IPS-15b (cell line): ENCODE measurements around the gene PSKH1.

Experiments used
- H3K27me3 ChIP-seq: one replicate; pipeline ENCODE4 v1.6.1; 2013; ENCODE audit warnings: low read length; ENCODE audit not compliant: control insufficient read depth, insufficient read depth
- H3K36me3 ChIP-seq: one replicate; pipeline ENCODE4 v1.6.1; 2013; ENCODE audit warnings: low read length; ENCODE audit not compliant: control insufficient read depth, insufficient read depth
- H3K4me1 ChIP-seq: one replicate; pipeline ENCODE4 v1.6.1; 2013; ENCODE audit warnings: mild to moderate bottlenecking, low read length; ENCODE audit not compliant: control insufficient read depth, insufficient read depth
- H3K4me3 ChIP-seq: one replicate; pipeline ENCODE4 v1.5.1; 2013; ENCODE audit warnings: low read depth, low read length
- H3K9ac ChIP-seq: one replicate; pipeline ENCODE4 v1.6.1; 2013; ENCODE audit warnings: low read depth, mild to moderate bottlenecking, low read length
- H3K9me3 ChIP-seq: one replicate; pipeline ENCODE4 v1.6.1; 2013; ENCODE audit warnings: mild to moderate bottlenecking, low read length; ENCODE audit not compliant: control insufficient read depth, insufficient read depth

PSKH1 gene

DNA sequence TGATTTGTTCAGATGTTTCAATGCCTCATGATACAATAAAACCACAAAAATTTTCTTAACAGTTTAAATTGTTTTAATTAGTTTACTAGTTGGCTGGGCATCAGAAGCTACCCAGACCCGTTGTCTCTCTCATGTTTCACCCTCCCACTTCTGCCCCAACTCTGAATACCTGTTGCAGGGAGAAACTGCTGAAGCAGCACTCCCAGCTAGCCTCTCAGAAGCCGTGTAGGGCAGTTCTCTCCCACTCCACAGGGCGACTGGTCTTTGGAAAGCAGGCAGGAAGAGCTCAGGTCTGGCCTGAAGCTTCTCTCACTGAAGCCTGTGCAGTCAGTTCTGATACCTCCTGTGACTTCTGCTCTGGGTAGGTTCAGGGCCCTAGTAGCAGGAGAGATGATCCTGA, 21.8 kb upstream of the PSKH1 start:
- Histone ChIP-seq H3K9ac (no peak overlapping the region), H3K36me3 (peaks cover 38% of the 10 kb centered on the region), H3K4me3 (no peak overlapping the region), H3K27me3 (no peaks in the 10 kb centered on the region), H3K4me1 (peaks cover 5% of the 10 kb centered on the region), H3K9me3 (no peaks in the 10 kb centered on the region)

DNA sequence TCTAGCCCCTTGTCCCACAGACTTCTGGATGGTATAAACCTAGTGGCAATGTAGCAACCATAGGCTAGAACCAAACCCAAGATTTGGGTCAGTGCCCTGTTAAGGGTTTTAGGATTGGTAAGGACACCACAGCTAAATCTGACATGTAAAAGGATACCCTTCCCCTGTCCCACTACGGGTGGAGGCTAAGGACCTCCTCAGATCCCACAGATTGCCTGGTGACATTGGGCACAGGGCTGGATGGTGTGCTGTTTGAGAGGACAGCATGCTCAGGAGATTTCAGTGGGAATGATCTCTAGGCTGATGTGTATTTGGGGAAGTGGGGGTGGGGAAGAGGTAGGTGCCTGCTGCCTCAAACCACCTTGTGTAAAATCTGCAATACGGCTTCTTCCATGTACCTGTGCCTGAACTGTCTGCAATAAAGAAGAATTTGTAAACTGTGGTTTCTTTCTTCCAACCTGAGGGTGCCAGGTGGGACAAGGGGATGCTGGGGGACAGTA, 20.9 kb upstream of the PSKH1 start:
- Histone ChIP-seq H3K4me1 (peaks cover 5% of the 10 kb centered on the region), H3K9ac (no peak overlapping the region), H3K4me3 (peak overlapping the region; percentile 82), H3K9me3 (no peaks in the 10 kb centered on the region), H3K36me3 (peaks cover 41% of the 10 kb centered on the region), H3K27me3 (no peaks in the 10 kb centered on the region)

DNA sequence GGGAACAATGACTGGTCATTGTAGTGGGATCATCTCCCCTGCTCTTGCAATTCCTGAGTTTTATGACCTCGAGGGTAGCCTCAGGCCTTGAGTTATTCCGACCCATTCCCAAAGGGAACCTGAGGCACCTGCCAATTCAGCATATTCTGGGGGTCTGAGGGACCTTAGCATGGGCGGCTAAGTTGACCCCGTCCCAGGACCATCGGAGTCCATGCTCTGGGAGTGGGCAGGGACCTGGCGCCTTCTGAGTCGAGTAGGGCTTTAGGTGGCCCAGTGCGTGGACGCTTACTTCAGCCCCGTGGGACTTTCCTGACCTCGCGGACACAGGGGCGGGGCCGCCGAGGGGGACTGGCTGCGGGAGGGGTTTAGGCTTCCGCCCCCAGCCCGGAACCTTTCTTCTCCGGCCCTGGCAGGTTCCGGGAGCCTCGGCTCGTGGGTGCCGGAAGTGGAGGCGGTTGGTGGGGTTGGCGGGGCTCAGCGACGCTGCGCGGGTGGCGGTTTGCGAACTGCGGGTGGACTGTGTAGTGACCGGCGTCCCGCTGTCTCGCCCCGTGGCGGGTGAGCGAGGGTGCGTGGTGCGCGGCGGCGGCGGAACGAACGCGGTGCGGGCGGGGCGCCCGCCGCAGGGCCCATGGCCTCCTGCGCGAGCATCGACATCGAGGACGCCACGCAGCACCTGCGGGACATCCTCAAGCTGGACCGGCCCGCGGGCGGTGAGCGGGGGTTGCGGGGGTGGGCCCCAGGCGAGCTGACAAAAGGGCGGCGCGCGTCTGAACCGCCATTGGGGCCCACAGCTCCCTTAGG, 20.2 kb upstream of the PSKH1 start, which contains the start of gene EDC4:
TSS of gene EDC4 (plus strand) at position 422 of the 804 bp plus-strand sequence. CDS start at position 632, 210 bp downstream.
- peak within 1 kb of the TSS; percentile 90 for H3K9ac ChIP-seq
- no peaks in the 10 kb centered on the region for H3K27me3 ChIP-seq
- H3K36me3 ChIP-seq = peaks cover 41% of the 10 kb centered on the region
- H3K4me3 ChIP-seq = peak within 1 kb of the TSS; percentile 82
- no peaks in the 10 kb centered on the region for H3K9me3 ChIP-seq
- peaks cover 5% of the 10 kb centered on the region for H3K4me1 ChIP-seq

DNA sequence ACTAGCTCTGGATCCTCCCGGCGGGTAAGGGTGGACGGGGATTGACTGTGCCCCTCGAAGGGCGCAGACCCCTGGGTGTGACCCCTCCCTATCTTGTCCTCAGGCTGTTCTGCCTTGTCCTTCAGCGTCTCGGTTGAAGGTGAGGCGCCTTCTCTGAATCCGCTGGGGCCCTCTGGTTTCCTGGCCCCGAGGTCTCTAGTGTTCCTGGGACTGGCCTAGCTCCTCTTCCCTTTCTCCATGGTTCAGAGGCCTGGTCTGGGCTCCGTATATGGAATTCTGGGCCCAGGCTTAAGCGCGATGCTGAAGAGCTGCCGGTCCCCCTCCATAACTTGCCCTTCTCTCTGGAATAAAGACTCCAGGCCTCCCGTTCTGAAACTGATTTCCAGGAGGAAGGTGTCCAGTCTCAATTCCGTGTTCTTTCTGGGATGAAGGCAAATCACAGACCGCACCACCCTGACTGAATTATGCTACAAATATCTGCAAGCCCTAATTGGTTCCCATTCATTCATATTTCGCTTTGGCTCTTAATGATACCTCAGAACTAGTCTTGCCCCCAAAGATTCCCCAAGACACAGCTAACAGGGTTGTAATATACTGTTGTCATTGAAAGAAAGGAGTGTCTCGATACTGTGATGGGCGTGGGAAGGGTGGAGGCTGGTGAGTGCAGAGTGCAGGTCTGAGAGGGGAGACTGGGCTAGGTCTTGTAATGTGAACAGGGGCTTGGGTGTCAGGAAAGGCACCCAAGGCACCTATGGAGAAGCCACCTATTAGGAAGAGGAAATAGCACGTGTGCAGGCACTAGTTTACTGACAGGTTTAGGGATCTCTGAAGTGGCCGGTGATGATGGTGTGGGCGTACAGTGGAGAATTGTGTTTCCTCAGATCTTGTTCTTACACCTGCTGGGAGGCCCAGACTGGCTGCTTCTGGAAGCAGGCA, 19.4 kb upstream of the PSKH1 start:
- no peaks in the 10 kb centered on the region for H3K9me3 ChIP-seq

DNA sequence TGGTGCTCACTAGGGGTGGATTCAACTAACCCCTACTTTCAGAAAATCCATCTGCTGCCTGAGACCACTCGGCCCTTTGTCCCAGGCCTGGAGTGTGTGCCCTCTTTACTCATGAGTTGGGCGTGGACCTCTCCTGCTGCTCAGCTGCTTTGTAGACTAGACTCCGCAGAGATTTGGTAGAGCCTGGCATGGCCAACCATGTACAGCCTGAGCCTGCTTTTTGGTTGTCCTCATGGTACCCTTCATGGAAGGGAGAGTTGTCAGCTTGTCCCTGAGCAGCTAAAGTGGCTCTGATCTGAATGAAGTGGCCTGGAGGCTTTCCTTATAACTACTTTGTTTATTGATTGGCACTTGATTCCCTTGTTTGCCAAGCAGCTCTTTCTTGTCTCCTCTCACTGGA, 18.7 kb upstream of the PSKH1 start:
- Histone ChIP-seq H3K4me1 (peaks cover 5% of the 10 kb centered on the region), H3K9me3 (no peaks in the 10 kb centered on the region), H3K4me3 (peak overlapping the region; percentile 82), H3K36me3 (peaks cover 47% of the 10 kb centered on the region), H3K27me3 (no peaks in the 10 kb centered on the region), H3K9ac (peak overlapping the region; percentile 32)

More for the DNA sequence above, 19.4 kb upstream of the PSKH1 start:
- Histone ChIP-seq H3K27me3 (no peaks in the 10 kb centered on the region), H3K36me3 (peaks cover 42% of the 10 kb centered on the region), H3K4me1 (peaks cover 5% of the 10 kb centered on the region), H3K9ac (peak overlapping the region; percentile 90), H3K4me3 (peak overlapping the region; percentile 82)

DNA sequence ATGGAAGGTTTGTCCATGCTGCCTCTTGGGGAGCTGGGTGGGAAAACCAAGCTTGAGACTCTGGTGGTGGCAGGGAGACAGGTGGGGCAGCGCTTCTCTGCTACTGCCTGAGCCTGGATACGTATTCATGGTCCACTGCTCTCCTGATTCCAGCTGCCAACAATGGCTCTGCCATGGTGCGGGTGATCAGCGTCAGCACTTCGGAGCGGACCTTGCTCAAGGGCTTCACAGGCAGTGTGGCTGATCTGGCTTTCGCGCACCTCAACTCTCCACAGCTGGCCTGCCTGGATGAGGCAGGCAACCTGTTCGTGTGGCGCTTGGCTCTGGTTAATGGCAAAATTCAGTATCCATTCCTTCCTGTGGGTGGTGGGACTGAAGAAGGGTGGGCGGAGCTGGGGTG, 16.0 kb upstream of the PSKH1 start:
- Histone ChIP-seq H3K4me1 (peaks cover 5% of the 10 kb centered on the region), H3K36me3 (peaks cover 56% of the 10 kb centered on the region)

DNA sequence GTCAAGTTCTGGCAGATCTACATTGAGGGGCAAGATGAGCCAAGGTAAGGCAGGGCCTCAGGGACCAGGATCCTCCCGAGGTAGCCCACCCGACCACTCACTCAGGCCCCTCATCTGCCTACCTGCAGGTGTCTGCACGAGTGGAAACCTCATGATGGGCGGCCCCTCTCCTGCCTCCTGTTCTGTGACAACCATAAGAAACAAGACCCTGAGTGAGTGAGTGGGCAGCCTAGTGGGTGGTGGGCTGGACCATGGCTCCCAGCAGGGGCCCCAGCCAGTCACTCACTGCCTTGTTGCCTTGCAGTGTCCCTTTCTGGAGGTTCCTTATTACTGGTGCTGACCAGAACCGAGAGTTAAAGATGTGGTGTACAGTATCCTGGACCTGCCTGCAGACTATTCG, 14.8 kb upstream of the PSKH1 start:
- Histone ChIP-seq H3K27me3 (no peaks in the 10 kb centered on the region), H3K9ac (no peak overlapping the region), H3K9me3 (no peaks in the 10 kb centered on the region), H3K4me3 (no peak overlapping the region), H3K4me1 (peaks cover 5% of the 10 kb centered on the region), H3K36me3 (peaks cover 68% of the 10 kb centered on the region)

More for the DNA sequence above, 16.0 kb upstream of the PSKH1 start:
- H3K4me3 ChIP-seq = no peak overlapping the region
- H3K27me3 ChIP-seq = no peaks in the 10 kb centered on the region
- no peak overlapping the region for H3K9ac ChIP-seq
- no peaks in the 10 kb centered on the region for H3K9me3 ChIP-seq

DNA sequence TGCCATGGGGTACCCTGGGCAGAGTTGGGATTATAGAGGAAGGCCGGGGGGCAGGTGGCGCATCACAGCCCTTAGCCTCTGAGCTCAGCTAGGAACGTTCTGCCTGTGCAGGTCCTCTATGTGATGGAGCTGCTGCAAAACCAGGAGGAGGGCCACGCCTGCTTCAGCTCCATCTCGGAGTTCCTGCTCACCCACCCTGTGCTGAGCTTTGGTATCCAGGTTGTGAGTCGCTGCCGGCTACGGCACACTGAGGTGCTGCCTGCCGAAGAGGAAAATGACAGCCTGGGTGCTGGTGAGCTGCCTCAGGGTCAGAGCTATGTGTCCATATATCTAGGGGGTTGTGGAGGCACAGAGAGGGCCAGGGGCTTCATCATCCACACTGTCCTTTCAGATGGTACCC, 14.2 kb upstream of the PSKH1 start:
- Histone ChIP-seq H3K4me1 (peaks cover 4% of the 10 kb centered on the region), H3K36me3 (peaks cover 72% of the 10 kb centered on the region), H3K27me3 (no peaks in the 10 kb centered on the region), H3K9me3 (no peaks in the 10 kb centered on the region), H3K4me3 (no peak overlapping the region), H3K9ac (no peak overlapping the region)

DNA sequence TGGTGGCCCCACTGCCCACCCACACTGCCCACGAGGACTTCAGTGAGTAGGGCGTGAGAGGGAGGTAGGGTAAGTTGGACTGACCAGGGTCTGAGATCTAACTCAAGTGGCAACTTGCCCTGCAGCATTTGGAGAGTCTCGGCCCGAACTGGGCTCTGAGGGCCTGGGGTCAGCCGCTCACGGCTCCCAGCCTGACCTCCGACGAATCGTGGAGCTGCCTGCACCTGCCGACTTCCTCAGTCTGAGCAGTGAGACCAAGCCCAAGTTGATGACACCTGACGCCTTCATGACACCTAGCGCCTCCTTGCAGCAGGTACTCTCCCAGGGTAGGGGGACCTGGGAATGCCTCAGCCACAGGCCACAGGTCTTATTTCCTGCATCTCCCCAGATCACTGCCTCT, 13.6 kb upstream of the PSKH1 start:
- Histone ChIP-seq H3K9ac (no peak overlapping the region), H3K36me3 (peaks cover 72% of the 10 kb centered on the region)

DNA sequence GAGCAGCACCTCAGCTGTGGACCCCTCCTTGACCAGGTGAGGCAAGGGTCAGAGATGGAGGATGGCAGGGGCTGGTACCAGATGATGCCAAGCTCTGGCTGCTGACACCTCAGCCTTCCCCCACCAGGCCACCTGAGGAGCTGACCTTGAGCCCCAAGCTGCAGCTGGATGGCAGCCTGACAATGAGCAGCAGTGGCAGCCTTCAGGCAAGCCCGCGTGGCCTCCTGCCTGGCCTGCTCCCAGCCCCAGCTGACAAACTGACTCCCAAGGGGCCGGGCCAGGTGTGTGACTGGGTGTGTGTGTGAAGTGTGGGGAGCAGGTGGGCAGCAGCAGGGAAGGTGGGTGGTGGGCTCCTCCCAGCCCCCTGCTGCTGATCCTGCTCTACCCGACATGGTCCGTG, 13.1 kb upstream of the PSKH1 start:
- Histone ChIP-seq H3K9me3 (no peaks in the 10 kb centered on the region), H3K9ac (no peak overlapping the region), H3K36me3 (peaks cover 72% of the 10 kb centered on the region), H3K27me3 (no peaks in the 10 kb centered on the region), H3K4me1 (peaks cover 6% of the 10 kb centered on the region), H3K4me3 (no peak overlapping the region)

More for the DNA sequence above, 13.6 kb upstream of the PSKH1 start:
- no peaks in the 10 kb centered on the region for H3K27me3 ChIP-seq
- no peaks in the 10 kb centered on the region for H3K9me3 ChIP-seq
- H3K4me3 ChIP-seq = no peak overlapping the region
- H3K4me1 ChIP-seq = peaks cover 5% of the 10 kb centered on the region

DNA sequence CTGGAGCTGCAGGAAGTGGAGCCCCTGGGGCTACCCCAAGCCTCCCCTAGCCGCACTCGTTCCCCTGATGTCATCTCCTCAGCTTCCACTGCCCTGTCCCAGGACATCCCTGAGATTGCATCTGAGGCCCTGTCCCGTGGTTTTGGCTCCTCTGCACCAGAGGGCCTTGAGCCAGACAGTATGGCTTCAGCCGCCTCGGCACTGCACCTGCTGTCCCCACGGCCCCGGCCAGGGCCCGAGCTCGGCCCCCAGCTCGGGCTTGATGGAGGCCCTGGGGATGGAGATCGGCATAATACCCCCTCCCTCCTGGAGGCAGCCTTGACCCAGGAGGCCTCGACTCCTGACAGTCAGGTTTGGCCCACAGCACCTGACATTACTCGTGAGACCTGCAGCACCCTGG, 12.5 kb upstream of the PSKH1 start:
- Histone ChIP-seq H3K27me3 (no peaks in the 10 kb centered on the region), H3K4me3 (no peak overlapping the region), H3K36me3 (peaks cover 72% of the 10 kb centered on the region)

More for the DNA sequence above, 12.5 kb upstream of the PSKH1 start:
- Histone ChIP-seq H3K9me3 (no peaks in the 10 kb centered on the region), H3K4me1 (peaks cover 7% of the 10 kb centered on the region), H3K9ac (no peak overlapping the region)
